Astrocyte of the spinal cord (primary cell): ENCODE results near the gene COL9A2.
A peak's percentile ranks its signal among the peaks of the same experiment; 100 is the strongest.

ENCODE experiments used
- DNase-seq: peaks from one replicate; pipeline ENCODE4 v3.0.0; 2011; ENCODE audit warnings: low read depth, low spot score
- H3K4me3 ChIP-seq: 2 replicates; pipeline ENCODE4 v1.5.1; 2011; ENCODE audit warnings: low read depth, mild to moderate bottlenecking, low read length, moderate library complexity
- in situ Hi-C: cut with HindIII; loops from 2 replicates; pipeline ENCODE4 v1.10.0; 2017; ENCODE audit warnings: low sequenced_read_pairs
- TF ChIP-seq, protein P1 (sequence below): IDR thresholded peaks from 2 replicates; pipeline ENCODE4 v1.5.1; 2012; ENCODE audit warnings: low read depth, mild to moderate bottlenecking, low read length, inconsistent platforms

COL9A2 gene

DNA sequence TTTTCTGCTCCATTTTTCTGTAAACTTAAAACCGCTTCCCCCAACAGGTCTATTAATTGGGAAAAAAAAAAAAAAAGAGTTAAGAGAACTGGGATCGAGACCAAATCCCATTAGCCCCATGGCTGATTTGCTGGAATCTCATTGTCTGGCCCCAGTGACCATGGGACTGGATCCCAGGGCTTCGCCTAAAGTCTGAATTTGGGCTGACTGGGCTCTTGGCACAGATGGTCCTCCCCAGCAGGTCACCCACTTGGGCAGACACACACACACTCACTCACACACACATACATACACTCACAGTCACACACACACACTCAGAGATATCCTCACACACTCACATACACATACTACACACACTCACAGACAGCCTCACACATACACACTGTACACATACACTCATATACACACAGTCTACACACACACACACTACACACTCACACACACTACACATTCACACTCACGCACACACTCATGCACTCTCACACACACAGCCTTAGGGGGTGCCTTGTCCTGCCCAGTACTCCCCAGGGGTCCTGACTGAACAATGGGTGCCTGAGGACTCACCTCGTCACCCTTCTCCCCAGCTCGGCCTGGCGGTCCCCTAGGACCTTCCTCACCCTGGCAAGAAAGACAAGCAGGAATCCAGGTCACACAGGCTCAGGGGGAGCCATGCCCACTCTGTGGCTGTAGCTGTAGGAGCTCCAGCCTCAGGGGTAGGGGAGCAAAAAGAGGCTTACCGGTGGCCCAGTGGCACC is 7.5 kb downstream of the COL9A2 start:
- H3K4me3 ChIP-seq = no peak overlapping the region
- in situ Hi-C loops = no loop called here
- peak; percentile 40 for DNase-seq
- TF ChIP-seq, protein P1, sequence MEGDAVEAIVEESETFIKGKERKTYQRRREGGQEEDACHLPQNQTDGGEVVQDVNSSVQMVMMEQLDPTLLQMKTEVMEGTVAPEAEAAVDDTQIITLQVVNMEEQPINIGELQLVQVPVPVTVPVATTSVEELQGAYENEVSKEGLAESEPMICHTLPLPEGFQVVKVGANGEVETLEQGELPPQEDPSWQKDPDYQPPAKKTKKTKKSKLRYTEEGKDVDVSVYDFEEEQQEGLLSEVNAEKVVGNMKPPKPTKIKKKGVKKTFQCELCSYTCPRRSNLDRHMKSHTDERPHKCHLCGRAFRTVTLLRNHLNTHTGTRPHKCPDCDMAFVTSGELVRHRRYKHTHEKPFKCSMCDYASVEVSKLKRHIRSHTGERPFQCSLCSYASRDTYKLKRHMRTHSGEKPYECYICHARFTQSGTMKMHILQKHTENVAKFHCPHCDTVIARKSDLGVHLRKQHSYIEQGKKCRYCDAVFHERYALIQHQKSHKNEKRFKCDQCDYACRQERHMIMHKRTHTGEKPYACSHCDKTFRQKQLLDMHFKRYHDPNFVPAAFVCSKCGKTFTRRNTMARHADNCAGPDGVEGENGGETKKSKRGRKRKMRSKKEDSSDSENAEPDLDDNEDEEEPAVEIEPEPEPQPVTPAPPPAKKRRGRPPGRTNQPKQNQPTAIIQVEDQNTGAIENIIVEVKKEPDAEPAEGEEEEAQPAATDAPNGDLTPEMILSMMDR = no peak

DNA sequence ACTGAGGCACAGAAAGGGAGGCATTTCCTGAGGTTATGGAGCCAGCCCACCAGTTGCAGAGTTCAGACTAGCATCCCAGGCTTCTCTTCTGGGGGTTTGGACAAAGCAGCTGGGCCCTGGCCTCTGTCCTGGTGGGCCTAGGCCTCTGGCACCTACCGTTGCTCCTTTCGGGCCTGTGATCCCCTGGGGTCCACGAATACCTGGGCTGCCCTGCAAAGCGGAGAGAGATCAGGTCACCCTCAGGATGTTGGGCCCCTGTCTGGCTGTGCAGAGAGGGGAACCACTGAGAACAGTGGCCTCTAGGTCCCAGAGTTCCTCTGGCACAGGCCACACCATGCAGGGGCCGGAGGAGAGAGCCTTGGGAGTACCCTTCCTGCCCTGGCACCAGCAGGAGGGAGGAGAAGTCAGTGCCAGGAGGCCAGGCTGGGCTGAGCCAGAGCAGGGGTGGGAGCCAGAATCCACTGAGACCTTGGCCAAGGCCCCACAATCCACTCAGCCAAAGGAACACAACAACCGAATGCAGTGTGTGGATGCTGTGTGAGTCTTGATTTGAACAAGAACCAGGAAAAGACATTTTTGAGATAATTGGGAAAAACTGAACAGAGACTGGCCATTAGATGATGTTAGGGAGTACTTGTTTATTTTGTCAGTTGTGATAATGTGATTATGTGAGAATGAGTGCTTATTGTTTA is 8.9 kb downstream of the COL9A2 start:
- no peak for DNase-seq
- no peak overlapping the region for H3K4me3 ChIP-seq
- TF ChIP-seq, protein P1 = no peak
- in situ Hi-C loops = no loop called here

DNA sequence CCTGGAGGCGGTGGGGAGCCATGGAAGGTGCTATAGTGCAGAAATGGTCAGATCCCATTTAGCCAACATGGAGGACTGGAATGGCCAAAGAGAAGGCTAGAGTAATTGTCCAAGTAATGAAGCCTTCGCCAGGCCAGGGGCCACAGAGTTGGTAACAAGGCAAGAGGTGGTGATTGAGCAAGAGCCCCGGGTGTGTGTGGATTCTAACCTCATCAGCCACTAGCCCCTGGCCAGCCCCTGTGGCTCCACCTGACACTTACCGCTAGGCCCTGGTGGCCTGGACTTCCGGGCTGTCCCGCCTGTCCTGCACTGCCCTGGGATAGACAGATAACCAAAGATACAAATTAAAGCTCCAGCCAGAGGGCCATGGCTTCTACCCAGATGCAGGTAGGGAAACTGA is 9.9 kb downstream of the COL9A2 start:
- TF ChIP-seq, protein P1 = no peak
- DNase-seq = no peak
- in situ Hi-C loops = no loop called here
- no peak overlapping the region for H3K4me3 ChIP-seq

DNA sequence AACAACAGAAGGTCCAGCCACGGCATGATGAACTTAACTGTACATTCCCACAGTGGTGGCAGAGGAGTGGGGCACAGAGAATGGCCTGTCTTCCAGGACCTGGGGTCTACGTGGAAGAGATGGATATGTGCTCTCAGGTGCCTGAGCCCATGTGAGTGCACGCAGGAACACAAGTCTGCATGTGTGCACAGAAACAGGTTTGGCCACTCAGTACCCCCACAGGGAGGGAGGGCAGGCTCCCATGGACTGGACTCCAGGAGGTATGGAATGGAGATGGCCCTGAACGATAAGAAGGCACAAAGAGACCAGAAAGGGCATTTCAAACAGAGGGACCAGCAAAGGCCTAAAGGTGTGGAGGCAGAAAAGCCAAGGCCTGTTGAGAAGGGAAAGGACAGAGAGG is 10.8 kb downstream of the COL9A2 start:
- TF ChIP-seq, protein P1 = no peak
- in situ Hi-C loops = no loop called here
- DNase-seq = no peak
- H3K4me3 ChIP-seq = no peak overlapping the region

DNA sequence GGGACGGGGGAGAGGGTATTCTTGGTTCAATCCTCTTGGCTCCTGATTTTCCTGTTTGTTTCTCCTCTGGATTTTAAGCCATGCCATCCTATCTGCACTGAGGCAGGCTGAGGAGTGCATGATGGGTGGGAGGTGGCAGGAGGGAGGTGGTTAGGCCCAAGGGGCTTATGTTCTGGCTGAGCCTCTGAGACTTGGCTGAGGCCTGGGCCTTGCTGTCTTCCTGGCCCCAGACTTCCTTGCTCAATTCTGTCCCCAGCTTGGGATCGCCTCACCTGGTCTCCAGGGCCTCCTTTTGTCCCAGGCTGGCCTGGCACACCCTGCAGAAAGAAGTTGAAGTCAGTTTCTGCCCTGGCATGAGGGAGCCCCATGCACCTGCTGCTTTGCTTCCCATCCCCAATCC is 11.2 kb downstream of the COL9A2 start:
- TF ChIP-seq, protein P1 = no peak
- in situ Hi-C loops = no loop called here
- no peak for DNase-seq
- no peak overlapping the region for H3K4me3 ChIP-seq

DNA sequence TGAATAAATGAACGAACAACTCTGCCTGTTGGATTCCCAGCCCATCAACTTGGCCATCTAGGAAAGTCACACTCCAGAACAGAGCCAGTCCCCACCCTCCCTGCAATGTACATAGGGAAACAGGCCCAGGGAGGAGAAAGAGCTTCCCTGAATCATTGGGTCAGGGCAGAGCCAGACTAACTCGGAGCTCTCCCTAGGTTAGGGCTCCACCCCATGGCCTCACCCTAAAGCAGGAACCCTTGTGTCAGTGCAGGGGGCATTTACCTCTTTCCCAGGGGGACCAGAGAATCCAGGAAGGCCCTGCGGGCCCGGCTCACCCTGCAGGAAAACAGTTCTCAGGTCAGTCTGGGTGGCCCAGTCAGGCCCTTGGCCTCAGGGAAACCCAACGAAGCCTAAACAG is 11.6 kb downstream of the COL9A2 start:
- no peak overlapping the region for H3K4me3 ChIP-seq
- TF ChIP-seq, protein P1 = no peak
- no peak for DNase-seq
- in situ Hi-C loops = no loop called here
